Measurements from ENCODE around the gene DHRS4L2.

DNA sequence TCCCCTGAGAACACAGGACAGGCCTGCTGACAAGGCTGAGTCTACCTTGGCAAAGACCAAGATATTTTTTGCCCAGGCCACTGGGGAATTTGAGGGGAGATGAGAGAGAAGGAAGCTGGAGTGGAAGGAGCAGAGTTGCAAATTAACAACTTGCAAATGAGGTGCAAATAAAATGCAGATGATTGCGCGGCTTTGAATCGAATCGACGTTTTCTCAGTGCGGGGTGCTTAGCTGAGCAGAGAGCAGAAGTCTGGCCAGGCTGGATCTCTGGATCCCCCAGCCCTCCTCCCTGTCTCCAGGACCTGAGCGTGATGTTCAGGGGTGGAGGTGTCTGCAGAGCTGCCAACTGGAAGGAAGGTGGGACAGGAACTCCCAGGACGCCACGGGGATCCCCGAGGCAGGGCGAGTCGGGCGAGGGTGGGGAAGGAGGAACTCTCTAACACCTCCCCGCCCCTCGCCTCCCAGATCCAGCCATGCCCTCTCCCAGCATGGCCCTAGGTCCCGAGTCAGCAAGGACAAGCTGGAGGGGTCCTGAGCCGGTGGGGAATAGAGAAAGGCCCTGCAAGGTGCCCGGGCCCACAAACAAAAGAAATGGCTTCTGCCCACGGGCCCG lies 62.6 kb downstream of the DHRS4L2 start:
- TF ChIP-seq ZNF274 (IDR thresholded peaks at IDR 0.05; ENCODE audit: low read depth, low read length) (no peak), YY1 (IDR thresholded peaks at IDR 0.05; ENCODE audit: insufficient read depth, insufficient read length) (no peak), SUZ12 (IDR thresholded peaks at IDR 0.05; ENCODE audit: extremely low read depth, insufficient read depth, insufficient read length) (no peak)
